HepG2 (cell line): ENCODE data around the gene ATP11B. TPM values are rescaled to one million over a fixed set of nuclear protein-coding genes. Genes with fewer than 3 reads are reported as not detected.

Experiments
- ATAC-seq: fragments of 200-7000 bp; cut with Tn5 transposase; 3 replicates; pipeline ENCODE4 v1.9.1; 2020; ENCODE audit warnings: mild to moderate bottlenecking, moderate library complexity
- BruUV-seq: library from RNA; stranded (reverse); fragments of 400-500 nt; replicated peaks from 2 replicates; lab custom pipeline; 2021; lab: Mats Ljungman, UMichigan
- CTCF ChIA-PET: fragments of 300-600 bp; formaldehyde crosslinking; extraction: SDS; loops from one replicate; lab custom pipeline; 2021; ENCODE audit warnings: low total read pairs, inconsistent platforms, low intra/inter-chr PET ratio; lab: Yijun Ruan, JAX
- POLR2A ChIA-PET: fragments of 350-600 bp; sonication (Branson Sonifier 250); formaldehyde crosslinking; loops from one replicate; lab custom pipeline; 2020; ENCODE audit warnings: antibody characterized with exemption, inconsistent platforms; lab: Yijun Ruan, JAX
- DNase-seq: peaks from one replicate; pipeline ENCODE4 v3.0.0-alpha.2; 2015; ENCODE audit warnings: low spot score
- FAIRE-seq: peaks from 3 replicates; lab custom pipeline; 2011; peaks lifted over from hg19 to GRCh38; lab: Jason Lieb, UNC
- H2AFZ ChIP-seq: one replicate; pipeline ENCODE4 v1.6.1; 2011; ENCODE audit warnings: low read length, inconsistent platforms
- H3K27ac ChIP-seq: fragments of 300-600 bp; 3 replicates; pipeline ENCODE4 v1.8.0; 2011; ENCODE audit warnings: mixed run types, mild to moderate bottlenecking, mixed read lengths, low read length, inconsistent platforms; ENCODE audit not compliant: insufficient read depth; ENCODE audit errors: extremely low read length
- H3K27me3 ChIP-seq, 2 experiments: fragments of 200-600 bp in 1 of 2; 2 replicates in 1 of 2; 3 replicates in 1 of 2; pipeline versions ENCODE4 v1.6.0 to v1.8.0; 2011; ENCODE audit warnings: low read length in 2 of 2, mild to moderate bottlenecking in 2 of 2, moderate library complexity in 2 of 2, inconsistent platforms in 1 of 2; ENCODE audit not compliant: insufficient read depth in 2 of 2, control insufficient read depth in 1 of 2
- H3K36me3 ChIP-seq, 2 experiments: fragments of 200-600 bp in 1 of 2; replicated peaks in 1 of 2; 2 replicates in 1 of 2; 3 replicates in 1 of 2; pipeline versions ENCODE4 v1.5.1 to v1.8.0; 2011; ENCODE audit warnings: low read length in 2 of 2, inconsistent platforms in 1 of 2; ENCODE audit not compliant: insufficient read depth in 2 of 2, control insufficient read depth in 1 of 2
- H3K4me1 ChIP-seq: 2 replicates; pipeline ENCODE4 v1.5.1; 2012; ENCODE audit warnings: low read length, inconsistent platforms; ENCODE audit not compliant: insufficient read depth
- H3K4me2 ChIP-seq: 2 replicates; pipeline ENCODE4 v1.6.0; 2011; ENCODE audit warnings: low read depth, low read length, inconsistent platforms
- H3K4me3 ChIP-seq, 3 experiments: fragments of 200-600 bp in 1 of 3; sonication (generic), shearing (Covaris generic) in 1 of 3; replicated peaks in 1 of 3; 2 replicates each; pipeline ENCODE4 v1.5.1; 2011 to 2016; ENCODE audit warnings: low read length in 3 of 3, inconsistent platforms in 2 of 3, low read depth in 2 of 3, mild to moderate bottlenecking in 2 of 3, control low read depth in 1 of 3, mixed read lengths in 1 of 3; ENCODE audit not compliant: insufficient read depth in 1 of 3
- H3K79me2 ChIP-seq: one replicate; pipeline ENCODE4 v1.6.1; 2011; ENCODE audit warnings: low read length, inconsistent platforms; ENCODE audit not compliant: insufficient read depth
- H3K9ac ChIP-seq: 2 replicates; pipeline ENCODE4 v1.6.0; 2011; ENCODE audit warnings: mild to moderate bottlenecking, low read depth, low read length, inconsistent platforms; ENCODE audit not compliant: insufficient read depth
- H3K9me3 ChIP-seq: 2 replicates; pipeline ENCODE4 v1.5.1; 2012; ENCODE audit warnings: mild to moderate bottlenecking, low read length
- H4K20me1 ChIP-seq: 2 replicates; pipeline ENCODE4 v1.6.0; 2011; ENCODE audit warnings: inconsistent platforms, mild to moderate bottlenecking, low read length, moderate library complexity; ENCODE audit not compliant: insufficient read depth
- CEBPB ChIP-seq: IDR thresholded peaks from 2 replicates; pipeline ENCODE4 v1.6.1; 2011; ENCODE audit warnings: low read depth, low read length, improper control_type of control experiment, borderline replicate concordance
- MAFG ChIP-seq: sonication (generic); formaldehyde crosslinking; IDR thresholded peaks from 2 replicates; pipeline ENCODE4 v1.5.1; 2020; ENCODE audit warnings: mild to moderate bottlenecking, missing genetic modification reagents
- MIXL1 ChIP-seq: IDR thresholded peaks from 2 replicates; pipeline ENCODE4 v1.6.1; 2016
- POGK ChIP-seq: sonication (generic); formaldehyde crosslinking; conservative IDR thresholded peaks from 2 replicates; pipeline ENCODE4 v1.8.0; 2022; ENCODE audit warnings: mild to moderate bottlenecking, moderate library complexity, missing genetic modification reagents
- THAP11 ChIP-seq: IDR thresholded peaks from 2 replicates; pipeline ENCODE4 v1.6.1; 2016; ENCODE audit warnings: missing biosample characterization, missing genetic modification reagents
- ZNF17 ChIP-seq: sonication (generic); formaldehyde crosslinking; IDR thresholded peaks from 2 replicates; pipeline ENCODE4 v1.5.0; 2020; ENCODE audit warnings: mild to moderate bottlenecking, missing genetic modification reagents
- ZNF558 ChIP-seq: sonication (generic); formaldehyde crosslinking; IDR thresholded peaks from 2 replicates; pipeline ENCODE4 v1.9.0; 2022; ENCODE audit warnings: mild to moderate bottlenecking, missing genetic modification reagents, borderline replicate concordance
- ZNF607 ChIP-seq: sonication (generic); formaldehyde crosslinking; IDR thresholded peaks from 2 replicates; pipeline ENCODE4 v1.5.1; 2020; ENCODE audit warnings: missing genetic modification reagents, mild to moderate bottlenecking, borderline replicate concordance
- ZNF660 ChIP-seq: sonication (generic); formaldehyde crosslinking; IDR thresholded peaks from 2 replicates; pipeline ENCODE4 v1.5.1; 2020; ENCODE audit warnings: mild to moderate bottlenecking, low read depth, missing genetic modification reagents, borderline replicate concordance
- ZNF737 ChIP-seq: sonication (generic); formaldehyde crosslinking; IDR thresholded peaks from 2 replicates; pipeline ENCODE4 v1.5.0; 2020; ENCODE audit warnings: missing genetic modification reagents, mild to moderate bottlenecking, borderline replicate concordance
- WGBS: methylation state at CpG from one replicate; pipeline ENCODE4 v1.1.6; 2017; ENCODE audit warnings: low lambda C conversion rate; 5-methylcytosine and 5-hydroxymethylcytosine counted together
- in situ Hi-C: cut with HindIII; loops from 2 replicates; pipeline ENCODE4 v1.10.0; 2017; ENCODE audit warnings: low pct_unique_long_range_greater_than_20kb; ENCODE audit not compliant: extremely low pct_ligation_motif_present
- intact Hi-C: fragments of 100-400 bp; cut with micrococcal nuclease; formaldehyde crosslinking; loops from one replicate; pipeline ENCODE4 v1.10.0; 2022; ENCODE audit not compliant: unreplicated experiment
- polyA plus RNA-seq, 8 experiments: library from polyadenylated mRNA; depleted of rRNA in 3 of 8; stranded (reverse) in 7 of 8; unstranded in 1 of 8; fragments of >200 nt; fragmentation: Illumina TruSeq in 4 of 8; extraction: Trizol in 4 of 8; gene quantifications; 2 replicates each; pipeline versions ENCODE4 v1.2.1 to v1.2.3, GENCODE V29; 2011 to 2016; ENCODE audit warnings: low read depth in 4 of 8, missing spikeins in 1 of 8, mixed read lengths in 1 of 8; ENCODE audit not compliant: insufficient read depth in 1 of 8
- total RNA-seq, 5 experiments: library from RNA; depleted of rRNA; stranded (reverse); fragments of >200 nt; fragmentation: Illumina TruSeq; extraction: Trizol; gene quantifications; 2 replicates each; pipeline ENCODE4 v1.2.3, GENCODE V29; 2016; ENCODE audit warnings: low read depth in 1 of 5
- TF ChIP-seq, protein P1 (sequence below): sonication (generic); formaldehyde crosslinking; IDR thresholded peaks from 2 replicates; pipeline ENCODE4 v1.9.0; 2021; ENCODE audit warnings: missing genetic modification reagents, borderline replicate concordance

Gene ATP11B
- total and polyA plus RNA-seq, 2 of the 13 experiments (the other 11 are each of a cell fraction or from before 2014, with no cell fraction given), result 10.1 to 22.9 TPM

- TF ChIP-seq ZNF737 (CRISPR knock-in tag), result no peak
These were observed 176.0 kb downstream of the ATP11B start (continued) for GRCh38 chr3:182969277-182969676.

GRCh38 chr3:182969853-182970252, 176.5 kb downstream of the ATP11B start:
- no peak for TF ChIP-seq MAFG (CRISPR knock-in tag)
- no peak for TF ChIP-seq THAP11 (CRISPR knock-in tag)
- ChIA-PET CTCF (no interaction called here), POLR2A (interaction anchor here (3.0 kb wide), 1 partner anchor 9 kb away, joined by 10 read pairs; no protein-coding TSS in a partner anchor)
- BruUV-seq, result no TSS peak
- in situ Hi-C loops (no loop called here), intact Hi-C loops (loop anchor here (10.0 kb wide), 1 partner anchor 255 kb away; no protein-coding TSS in a partner anchor)
- H3K4me3 ChIP-seq, result no peak overlapping the region
- DNase-seq, result no peak
- 86% methylated on average over 7 of the region's 7 CpGs for WGBS
- ATAC-seq, result no peak
- no peaks in the 10 kb centered on the region for H3K9me3 ChIP-seq
- no peak overlapping the region for H2AFZ ChIP-seq
- H3K4me2 ChIP-seq, result no peak overlapping the region
- no peaks in the 10 kb centered on the region; the same call in 1 of the 2 replicates for H4K20me1 ChIP-seq
- no peak for FAIRE-seq
- H3K4me1 ChIP-seq, result peaks cover 41% of the 10 kb centered on the region
- peaks cover 62% of the 10 kb centered on the region for H3K79me2 ChIP-seq
- no peaks in the 10 kb centered on the region for H3K36me3 ChIP-seq
- H3K27ac ChIP-seq, result no peak overlapping the region
- H3K27me3 ChIP-seq, result 0 out of 5 replicates have a peak, but pooled peaks cover 0 to 1% of the 10 kb centered on the region in 2 experiments
- H3K9ac ChIP-seq, result no peak overlapping the region

DNA sequence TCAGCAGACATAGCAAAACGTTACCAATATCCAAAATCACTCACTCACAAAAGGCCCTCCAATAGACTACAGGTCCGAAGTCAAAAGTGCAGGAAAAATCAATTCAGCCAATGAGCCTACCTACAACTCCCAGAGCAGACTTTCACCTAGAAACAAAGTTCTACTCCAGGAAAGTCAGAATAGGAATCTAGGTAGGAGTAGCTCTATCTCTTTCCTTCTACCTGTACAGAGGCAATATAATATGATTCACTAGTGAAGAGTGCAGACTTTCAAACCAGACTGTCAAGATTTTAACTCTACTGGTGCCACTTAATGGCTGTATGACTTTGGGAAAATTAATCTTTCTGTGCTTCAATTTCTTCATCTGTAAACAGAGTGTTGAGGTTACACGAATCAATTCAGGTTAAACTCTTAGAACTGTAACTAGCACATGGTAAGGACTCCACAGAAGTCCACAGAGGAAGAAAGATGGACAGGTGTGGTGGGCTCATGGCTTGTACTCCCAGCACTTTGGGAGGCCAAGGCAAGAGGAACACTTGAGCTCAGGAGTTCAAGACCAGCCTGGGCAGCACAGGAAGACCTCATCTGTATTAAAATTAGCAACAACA, 177.6 kb downstream of the ATP11B start:
- H3K36me3 ChIP-seq, result no peaks in the 10 kb centered on the region
- H3K4me3 ChIP-seq, result no peak overlapping the region
- BruUV-seq, result no TSS peak
- WGBS, result 24% methylated on average over 3 of the region's 3 CpGs
- 0 out of 5 replicates have a peak, but pooled peaks cover 0 to 1% of the 10 kb centered on the region in 2 experiments for H3K27me3 ChIP-seq
- ChIA-PET POLR2A (interaction anchor here (3.0 kb wide), 1 partner anchor 8 kb away, joined by 10 read pairs; no protein-coding TSS in a partner anchor), CTCF (no interaction called here)
- ATAC-seq (peak; percentile 98), DNase-seq (peak; percentile 29), FAIRE-seq (no peak)
- H2AFZ ChIP-seq, result no peak overlapping the region
- H3K4me2 ChIP-seq, result peak overlapping the region; percentile 33
- no peaks in the 10 kb centered on the region; the same call in 1 of the 2 replicates for H4K20me1 ChIP-seq
- in situ Hi-C loops (no loop called here), intact Hi-C loops (loop anchor here (10.0 kb wide), 1 partner anchor 256 kb away; no protein-coding TSS in a partner anchor)
- H3K79me2 ChIP-seq, result peaks cover 67% of the 10 kb centered on the region
- no peak overlapping the region for H3K9ac ChIP-seq
- H3K4me1 ChIP-seq, result peaks cover 41% of the 10 kb centered on the region
- H3K9me3 ChIP-seq, result no peaks in the 10 kb centered on the region
- H3K27ac ChIP-seq, result peak overlapping the region; percentile 71
- TF ChIP-seq CEBPB, result no peak
- TF ChIP-seq, protein P1, sequence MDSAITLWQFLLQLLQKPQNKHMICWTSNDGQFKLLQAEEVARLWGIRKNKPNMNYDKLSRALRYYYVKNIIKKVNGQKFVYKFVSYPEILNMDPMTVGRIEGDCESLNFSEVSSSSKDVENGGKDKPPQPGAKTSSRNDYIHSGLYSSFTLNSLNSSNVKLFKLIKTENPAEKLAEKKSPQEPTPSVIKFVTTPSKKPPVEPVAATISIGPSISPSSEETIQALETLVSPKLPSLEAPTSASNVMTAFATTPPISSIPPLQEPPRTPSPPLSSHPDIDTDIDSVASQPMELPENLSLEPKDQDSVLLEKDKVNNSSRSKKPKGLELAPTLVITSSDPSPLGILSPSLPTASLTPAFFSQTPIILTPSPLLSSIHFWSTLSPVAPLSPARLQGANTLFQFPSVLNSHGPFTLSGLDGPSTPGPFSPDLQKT (CRISPR knock-in tag), result no peak
- TF ChIP-seq ZNF558 (CRISPR knock-in tag), result no peak
- no peak for TF ChIP-seq ZNF607 (CRISPR knock-in tag)
- no peak for TF ChIP-seq ZNF17
- no peak for TF ChIP-seq POGK (CRISPR knock-in tag)
- no peak for TF ChIP-seq ZNF660 (CRISPR knock-in tag)
- 0 out of 2 replicates have a peak, but pooled peaks have one; percentile 32 for TF ChIP-seq MIXL1 (CRISPR knock-in tag)
